H1 (cell line): Measurements from ENCODE around the gene MYOG. TPM values are rescaled to one million over a fixed set of nuclear protein-coding genes. Genes with fewer than 3 reads are reported as not detected.

Experiments
- CTCF ChIA-PET: fragments of 300-600 bp; sonication (Branson Sonifier 250); formaldehyde crosslinking; loops from one replicate; lab custom pipeline; 2021; ENCODE audit not compliant: partially characterized antibody; lab: Charles Lee
- POLR2A ChIA-PET: fragments of 300-600 bp; sonication (Branson Sonifier 250); formaldehyde crosslinking; loops from one replicate; lab custom pipeline; 2021; ENCODE audit warnings: inconsistent platforms; ENCODE audit not compliant: partially characterized antibody; lab: Charles Lee
- DNase-seq, 2 experiments: peaks; one replicate each; pipeline versions ENCODE4 v3.0.0 to v3.0.0-alpha.2; 2010 to 2022; ENCODE audit warnings: low spot score in 2 of 2, low read depth in 1 of 2, mixed read lengths in 1 of 2
- FAIRE-seq: peaks from 2 replicates; lab custom pipeline; 2011; peaks lifted over from hg19 to GRCh38; lab: Jason Lieb, UNC
- H2AFZ ChIP-seq: 2 replicates; pipeline ENCODE4 v1.8.1; 2012; ENCODE audit warnings: low read length, inconsistent platforms
- H2AK5ac ChIP-seq: 2 replicates; pipeline ENCODE4 v1.6.1; 2013; ENCODE audit warnings: low read depth, low read length
- H2BK120ac ChIP-seq: replicated peaks from 2 replicates; pipeline ENCODE3; 2013; ENCODE audit warnings: low read depth, low read length, inconsistent platforms
- H2BK12ac ChIP-seq: 2 replicates; pipeline ENCODE4 v1.6.1; 2013; ENCODE audit warnings: low read depth, low read length
- H2BK15ac ChIP-seq: 2 replicates; pipeline ENCODE4 v1.6.1; 2013; ENCODE audit warnings: low read length
- H2BK20ac ChIP-seq: 2 replicates; pipeline ENCODE4 v1.6.1; 2013; ENCODE audit warnings: low read length
- H2BK5ac ChIP-seq: 2 replicates; pipeline ENCODE4 v1.6.1; 2013; ENCODE audit warnings: low read depth, low read length
- H3K14ac ChIP-seq: 2 replicates; pipeline ENCODE4 v1.6.1; 2013; ENCODE audit warnings: inconsistent platforms; ENCODE audit not compliant: insufficient read length
- H3K18ac ChIP-seq: 2 replicates; pipeline ENCODE4 v1.6.1; 2013; ENCODE audit warnings: low read length; ENCODE audit errors: extremely low read depth
- H3K23ac ChIP-seq: 2 replicates; pipeline ENCODE4 v1.6.1; 2013; ENCODE audit warnings: inconsistent platforms; ENCODE audit not compliant: insufficient read length
- H3K23me2 ChIP-seq: 2 replicates; pipeline ENCODE4 v1.6.1; 2013; ENCODE audit warnings: low read depth, low read length
- H3K27ac ChIP-seq: 2 replicates; pipeline ENCODE4 v1.6.1; 2011; ENCODE audit warnings: low read depth, low read length, inconsistent platforms
- H3K27me3 ChIP-seq, 4 experiments: replicated peaks in 1 of 4; 1 replicate in 1 of 4; 2 replicates in 3 of 4; pipeline versions ENCODE4 v1.6.1 to v1.8.1; 2011 to 2013; ENCODE audit warnings: low read length in 3 of 4, mild to moderate bottlenecking in 3 of 4, inconsistent platforms in 2 of 4, mixed read lengths in 2 of 4, moderate library complexity in 1 of 4; ENCODE audit not compliant: control insufficient read depth in 3 of 4, insufficient read depth in 3 of 4; ENCODE audit errors: extremely low read depth in 1 of 4
- H3K36me3 ChIP-seq, 4 experiments: 2 replicates each; pipeline versions ENCODE4 v1.6.1 to v1.8.1; 2011 to 2013; ENCODE audit warnings: mild to moderate bottlenecking in 4 of 4, low read length in 3 of 4, moderate library complexity in 2 of 4, control low read depth in 1 of 4, inconsistent platforms in 1 of 4; ENCODE audit not compliant: insufficient read depth in 4 of 4, control insufficient read depth in 2 of 4
- H3K4ac ChIP-seq: replicated peaks from 2 replicates; pipeline ENCODE3; 2013; ENCODE audit warnings: low read length, low read depth, mixed read lengths, inconsistent platforms; ENCODE audit not compliant: insufficient read length
- H3K4me1 ChIP-seq, 4 experiments: replicated peaks in 1 of 4; 1 replicate in 1 of 4; 2 replicates in 3 of 4; pipeline versions ENCODE4 v1.6.1 to v1.8.1; 2011 to 2013; ENCODE audit warnings: low read length in 3 of 4, inconsistent platforms in 2 of 4, mixed read lengths in 1 of 4; ENCODE audit not compliant: insufficient read depth in 4 of 4, control insufficient read depth in 3 of 4
- H3K4me2 ChIP-seq, 2 experiments: 2 replicates each; pipeline versions ENCODE4 v1.6.1 to v1.8.1; 2011 to 2013; ENCODE audit warnings: low read depth in 2 of 2, low read length in 2 of 2, control low read depth in 1 of 2, inconsistent platforms in 1 of 2, mild to moderate bottlenecking in 1 of 2; ENCODE audit not compliant: insufficient read depth in 1 of 2
- H3K4me3 ChIP-seq, 4 experiments: fragments of 200-600, 300-600 bp in 1 of 4; sonication (generic), shearing (Covaris generic), sonication (Bioruptor Twin) in 1 of 4; 2 replicates each; pipeline versions ENCODE4 v1.5.1 to v1.8.1; 2011 to 2016; ENCODE audit warnings: low read length in 4 of 4, low read depth in 3 of 4, control low read depth in 2 of 4, inconsistent platforms in 2 of 4, mild to moderate bottlenecking in 2 of 4, mixed read lengths in 1 of 4, moderate library complexity in 1 of 4; ENCODE audit not compliant: insufficient read depth in 2 of 4; ENCODE audit errors: extremely low read depth in 1 of 4
- H3K56ac ChIP-seq: replicated peaks from 2 replicates; pipeline ENCODE3; 2013; ENCODE audit warnings: low read depth, mild to moderate bottlenecking, mixed read lengths, low read length, inconsistent platforms; ENCODE audit not compliant: insufficient read length
- H3K79me1 ChIP-seq: 2 replicates; pipeline ENCODE4 v1.6.1; 2013; ENCODE audit warnings: low read depth, low read length, control low read depth
- H3K79me2 ChIP-seq, 2 experiments: 2 replicates each; pipeline versions ENCODE4 v1.6.1 to v1.8.1; 2012 to 2013; ENCODE audit warnings: low read length in 2 of 2, mild to moderate bottlenecking in 2 of 2, inconsistent platforms in 1 of 2; ENCODE audit not compliant: insufficient read depth in 2 of 2, control insufficient read depth in 1 of 2
- H3K9ac ChIP-seq, 4 experiments: replicated peaks in 1 of 4; 1 replicate in 1 of 4; 2 replicates in 3 of 4; pipeline versions ENCODE4 v1.6.1 to v1.8.1; 2011 to 2013; ENCODE audit warnings: low read depth in 3 of 4, low read length in 3 of 4, control low read depth in 2 of 4, mild to moderate bottlenecking in 2 of 4, moderate library complexity in 2 of 4, inconsistent platforms in 1 of 4; ENCODE audit errors: extremely low read depth in 1 of 4
- H3K9me3 ChIP-seq, 2 experiments: 2 replicates each; pipeline versions ENCODE4 v1.6.1 to v1.8.1; 2012 to 2013; ENCODE audit warnings: mild to moderate bottlenecking in 2 of 2, moderate library complexity in 2 of 2, control low read depth in 1 of 2, inconsistent platforms in 1 of 2, low read depth in 1 of 2, low read length in 1 of 2, mixed read lengths in 1 of 2; ENCODE audit not compliant: insufficient read depth in 2 of 2
- H4K20me1 ChIP-seq, 2 experiments: replicated peaks in 1 of 2; 2 replicates each; pipeline versions ENCODE3 to v1.8.1; 2011 to 2013; ENCODE audit warnings: inconsistent platforms in 2 of 2, low read length in 2 of 2, mild to moderate bottlenecking in 1 of 2; ENCODE audit not compliant: insufficient read depth in 2 of 2, control insufficient read depth in 1 of 2
- H4K5ac ChIP-seq: 2 replicates; pipeline ENCODE4 v1.6.1; 2013; ENCODE audit warnings: low read length, low read depth, mixed read lengths, inconsistent platforms; ENCODE audit not compliant: insufficient read length
- H4K8ac ChIP-seq: 2 replicates; pipeline ENCODE4 v1.8.0; 2013; ENCODE audit warnings: mild to moderate bottlenecking, moderate library complexity, low read length, inconsistent platforms; ENCODE audit not compliant: insufficient read depth; ENCODE audit errors: extremely low read depth
- H4K91ac ChIP-seq: replicated peaks from 2 replicates; pipeline ENCODE3; 2013; ENCODE audit warnings: low read length, mixed read lengths, inconsistent platforms; ENCODE audit not compliant: insufficient read length
- BACH1 ChIP-seq: IDR thresholded peaks from 2 replicates; pipeline ENCODE4 v1.6.1; 2012; ENCODE audit warnings: low read length, improper control_type of control experiment
- CREB1 ChIP-seq: IDR thresholded peaks from 2 replicates; pipeline ENCODE4 v1.6.1; 2012; ENCODE audit warnings: inconsistent platforms
- CTCF ChIP-seq, 3 experiments: IDR thresholded peaks; 1 replicate in 2 of 3; 2 replicates in 1 of 3; pipeline versions ENCODE4 v1.5.1 to v1.6.1; 2011; ENCODE audit warnings: low read length in 3 of 3, mild to moderate bottlenecking in 3 of 3, inconsistent platforms in 2 of 3, low read depth in 1 of 3, moderate library complexity in 1 of 3; ENCODE audit not compliant: insufficient read depth in 1 of 3; ENCODE audit errors: control extremely low read depth in 1 of 3
- EP300 ChIP-seq, 2 experiments: IDR thresholded peaks; 1 replicate in 1 of 2; 2 replicates in 1 of 2; pipeline ENCODE4 v1.6.1; 2011 to 2012; ENCODE audit warnings: low read depth in 2 of 2, low read length in 2 of 2, mild to moderate bottlenecking in 2 of 2, borderline replicate concordance in 1 of 2, inconsistent platforms in 1 of 2, moderate library complexity in 1 of 2
- EZH2 ChIP-seq: fragments of 200-600 bp; sonication (generic); IDR thresholded peaks from 2 replicates; pipeline ENCODE4 v1.7.1; 2012; ENCODE audit warnings: low read depth, mild to moderate bottlenecking, moderate library complexity, low read length, inconsistent platforms; ENCODE audit not compliant: severe bottlenecking
- MAX ChIP-seq: IDR thresholded peaks from 2 replicates; pipeline ENCODE4 v1.6.1; 2012; ENCODE audit warnings: inconsistent platforms
- RAD21 ChIP-seq, 2 experiments: IDR thresholded peaks in 1 of 2; conservative IDR thresholded peaks in 1 of 2; 2 replicates each; pipeline ENCODE4 v1.6.1; 2011; ENCODE audit warnings: low read depth in 2 of 2, low read length in 2 of 2, improper control_type of control experiment in 1 of 2, inconsistent platforms in 1 of 2, mild to moderate bottlenecking in 1 of 2, moderate library complexity in 1 of 2
- SIX5 ChIP-seq: IDR thresholded peaks from 2 replicates; pipeline ENCODE4 v1.6.1; 2011; ENCODE audit warnings: mild to moderate bottlenecking, low read depth, low read length
- SP1 ChIP-seq: IDR thresholded peaks from 2 replicates; pipeline ENCODE4 v1.6.1; 2011; ENCODE audit warnings: low read depth, low read length
- WGBS, 2 experiments: shearing (Covaris generic) in 1 of 2; methylation state at CpG; one replicate each; pipeline versions ENCODE4 v1.1.6 to v1.1.7; 2013 to 2015; ENCODE audit warnings: low lambda C conversion rate in 2 of 2, mixed read lengths in 2 of 2, inconsistent platforms in 1 of 2, low coverage in 1 of 2, missing lambda C conversion rate in 1 of 2; ENCODE audit not compliant: insufficient replicate concordance in 2 of 2, insufficient coverage in 1 of 2, insufficient read length in 1 of 2; ENCODE audit errors: extremely low coverage in 1 of 2, missing lambda C conversion rate in 1 of 2; 5-methylcytosine and 5-hydroxymethylcytosine counted together
- polyA plus RNA-seq, 7 experiments: library from polyadenylated mRNA; depleted of rRNA in 3 of 7; stranded (reverse) in 5 of 7; unstranded in 2 of 7; fragments of >200 nt in 5 of 7; fragments of 200-250 nt in 2 of 7; gene quantifications; 1 replicate in 5 of 7; 2 replicates in 1 of 7; 4 replicates in 1 of 7; pipeline versions ENCODE4 v1.2.1 to v1.2.3, GENCODE V29; 2011 to 2013; ENCODE audit warnings: missing spikeins in 2 of 7, mixed read lengths in 2 of 7
- total RNA-seq: library from RNA; stranded (reverse); fragmentation: NEBNext Ultra II Directional; extraction: Animal tissue kit (Norgen Biotek cat#: 25700); gene quantifications from 2 replicates; pipeline ENCODE4 v1.2.1, GENCODE V29; 2021

MYOG gene
- total and polyA plus RNA-seq, 2 of the 8 experiments (the other 6 are each of a cell fraction or from before 2014, with no cell fraction given) = not detected

GRCh38 chr1:203038891-203039608 lies 46.8 kb downstream of the MYOG start:
- H4K8ac ChIP-seq = no peak overlapping the region
- H3K79me1 ChIP-seq = 0 out of 2 replicates have a peak, but pooled peaks cover 4% of the 10 kb centered on the region
- H3K27me3 ChIP-seq = no peaks in the 10 kb centered on the region
- no peak overlapping the region for H2BK15ac ChIP-seq
- no peak overlapping the region for H3K4me2 ChIP-seq
- H2AFZ ChIP-seq = no peak overlapping the region
- peak; percentile 96 for FAIRE-seq
- H2BK120ac ChIP-seq = no peak overlapping the region
- no peak overlapping the region for H3K4ac ChIP-seq
- no peak overlapping the region for H3K14ac ChIP-seq
- no peak overlapping the region for H4K91ac ChIP-seq
- ChIA-PET CTCF (interaction anchor here (0.5 to 49.7 kb wide), 52 partner anchors 3 to 1056 kb away, joined by 3 to 1089 read pairs (median 6); partner anchors contain the start of genes ADORA1, CHI3L1, CHIT1 and CYB5R1), POLR2A (interaction anchor here (1.0 to 3.0 kb wide), 8 partner anchors 12 to 229 kb away, joined by 3 to 22 read pairs (median 4); partner anchors contain the start of genes PPFIA4 and TMEM183A)
- H3K23me2 ChIP-seq = no peaks in the 10 kb centered on the region
- no peak overlapping the region for H2BK5ac ChIP-seq
- H3K23ac ChIP-seq = no peak overlapping the region
- H3K18ac ChIP-seq = no peak overlapping the region
- H3K36me3 ChIP-seq = no peaks in the 10 kb centered on the region
- H2AK5ac ChIP-seq = no peak overlapping the region
- H2BK12ac ChIP-seq = no peak overlapping the region
- no peak overlapping the region for H3K56ac ChIP-seq
- H4K5ac ChIP-seq = no peak overlapping the region
- no peak overlapping the region for H3K27ac ChIP-seq
- H3K4me3 ChIP-seq = no peak overlapping the region
- H3K4me1 ChIP-seq = peaks cover 2 to 15% (median 5%) of the 10 kb centered on the region in 4 experiments
- WGBS, 2 experiments = 58% methylated on average over 22 of the region's 22 CpGs; no CpG with 5 or more reads in 1 of the 2 experiments
- no peaks in the 10 kb centered on the region for H3K79me2 ChIP-seq
- H4K20me1 ChIP-seq = no peaks in the 10 kb centered on the region
- no peak overlapping the region for H2BK20ac ChIP-seq
- no peaks in the 10 kb centered on the region for H3K9me3 ChIP-seq
- DNase-seq = peak in 1 of 2 experiments; percentile 86
- no peak overlapping the region for H3K9ac ChIP-seq
- TF ChIP-seq CTCF (IDR thresholded peaks at IDR 0.05; ENCODE audit: control extremely low read depth in 1 of 3, insufficient read depth in 1 of 3, low read depth in 1 of 3, low read length in 3 of 3) (peak; percentile 87 to 97 (median 88)), BACH1 (no peak), CREB1 (peak; percentile 43; the same call in 1 of the 2 replicates), EP300 (IDR thresholded peaks at IDR 0.05; ENCODE audit: borderline replicate concordance in 1 of 2, low read depth in 2 of 2, low read length in 2 of 2) (no peak), EZH2 (no peak), RAD21 (IDR thresholded peaks at IDR 0.05 in 1 of 2, conservative IDR thresholded peaks at IDR 0.05 in 1 of 2; ENCODE audit: low read depth in 2 of 2, low read length in 2 of 2) (peak; percentile 88 to 94), SIX5 (no peak), MAX (peak; percentile 32; the same call in 1 of the 2 replicates), SP1 (no peak)
